Stomach (tissue), 9 donors: Measurements from ENCODE around the gene RAB26. TPM values are rescaled to one million over a fixed set of nuclear protein-coding genes. Genes with fewer than 3 reads are reported as not detected.
A peak's percentile ranks its signal among the peaks of the same experiment; 100 is the strongest.
"Not testable (repeated sequence)": the region's sequence is repeated elsewhere in the genome, so short reads cannot be mapped to it uniquely, and the experiment has no call there.

Experiments
- DNase-seq, 2 donors: peaks; one replicate each; pipeline versions ENCODE4 v3.0.0 to v3.0.0-alpha.2; 2013 to 2019
- H3K27ac ChIP-seq, 5 donors: fragments of 200-600 bp in 4 of 5; sonication (generic) in 4 of 5; one replicate each; pipeline ENCODE4 v1.5.1; 2013 to 2019; ENCODE audit warnings: mild to moderate bottlenecking in 1 of 5, moderate library complexity in 1 of 5
- H3K27me3 ChIP-seq, 3 donors: fragments of 200-600 bp; sonication (generic); one replicate each; pipeline ENCODE4 v1.5.1; 2017 to 2019; ENCODE audit warnings: mixed run types in 1 of 3
- H3K36me3 ChIP-seq, 4 donors: fragments of 200-600 bp; sonication (generic); 1 replicate in 3 of 4; 2 replicates in 1 of 4; pipeline ENCODE4 v1.5.1; 2016 to 2019
- H3K4me1 ChIP-seq, 4 donors: fragments of 200-600 bp; sonication (generic); one replicate each; pipeline ENCODE4 v1.5.1; 2016 to 2019
- H3K4me3 ChIP-seq, 4 donors: fragments of 200-600 bp; sonication (generic) in 3 of 4; one replicate each; pipeline ENCODE4 v1.5.1; 2016 to 2019; ENCODE audit warnings: mild to moderate bottlenecking in 1 of 4
- H3K9me3 ChIP-seq, 4 donors: fragments of 200-600 bp; sonication (generic); one replicate each; pipeline ENCODE4 v1.5.1; 2016 to 2019
- CTCF ChIP-seq, 7 experiments: fragments of 450-650 bp in 4 of 7; fragments of 200-600 bp in 3 of 7; sonication (generic) in 3 of 7; IDR thresholded peaks; one replicate each; pipeline ENCODE4 v1.5.1; 2016 to 2019; ENCODE audit warnings: antibody characterized with exemption in 7 of 7, control low read depth in 2 of 7, mild to moderate bottlenecking in 1 of 7
- EP300 ChIP-seq: sonication (generic); formaldehyde crosslinking; IDR thresholded peaks from one replicate; pipeline ENCODE4 v1.6.1; 2017; ENCODE audit warnings: antibody characterized with exemption
- POLR2A ChIP-seq, 4 donors: fragments of 450-650 bp; IDR thresholded peaks; one replicate each; pipeline ENCODE4 v1.6.1; 2016; ENCODE audit warnings: antibody characterized with exemption in 4 of 4, control low read depth in 2 of 4, mild to moderate bottlenecking in 1 of 4, moderate library complexity in 1 of 4
- POLR2AphosphoS5 ChIP-seq, 3 donors: sonication (generic); formaldehyde crosslinking; IDR thresholded peaks; one replicate each; pipeline ENCODE4 v1.6.1; 2016; ENCODE audit warnings: antibody characterized with exemption in 3 of 3
- WGBS, 5 donors: extraction: QIAGEN DNeasy Blood & Tissue Kit in 3 of 5; methylation state at CpG; one replicate each; pipeline versions ENCODE4 v1.1.5 to v1.1.7; 2013 to 2018; 5-methylcytosine and 5-hydroxymethylcytosine counted together
- intact Hi-C: fragments of 100-400 bp; cut with DNase I; formaldehyde crosslinking; loops from one replicate; pipeline ENCODE4 v1.15.1; 2023; ENCODE audit warnings: low total_unique reads
- polyA plus RNA-seq, 3 donors: library from polyadenylated mRNA; stranded (reverse); fragments of 200-250 nt; gene quantifications; one replicate each; pipeline ENCODE4 v1.2.3, GENCODE V29; 2013
- total RNA-seq, 5 donors: library from RNA; depleted of rRNA; stranded (reverse); fragments of >200 nt; gene quantifications; one replicate each; pipeline versions ENCODE4 v1.1.0 to v1.2.3, GENCODE V29; 2014 to 2016
- donor health status: healthy with polysubstance abuse.
- donor health status: Bipolar disorder and iron deficiency.
- donor health status: healthy.

RAB26 gene
- total and polyA plus RNA-seq, 8 donors = 15.1 to 114 (median 27.2) TPM; not detected in 3

DNA sequence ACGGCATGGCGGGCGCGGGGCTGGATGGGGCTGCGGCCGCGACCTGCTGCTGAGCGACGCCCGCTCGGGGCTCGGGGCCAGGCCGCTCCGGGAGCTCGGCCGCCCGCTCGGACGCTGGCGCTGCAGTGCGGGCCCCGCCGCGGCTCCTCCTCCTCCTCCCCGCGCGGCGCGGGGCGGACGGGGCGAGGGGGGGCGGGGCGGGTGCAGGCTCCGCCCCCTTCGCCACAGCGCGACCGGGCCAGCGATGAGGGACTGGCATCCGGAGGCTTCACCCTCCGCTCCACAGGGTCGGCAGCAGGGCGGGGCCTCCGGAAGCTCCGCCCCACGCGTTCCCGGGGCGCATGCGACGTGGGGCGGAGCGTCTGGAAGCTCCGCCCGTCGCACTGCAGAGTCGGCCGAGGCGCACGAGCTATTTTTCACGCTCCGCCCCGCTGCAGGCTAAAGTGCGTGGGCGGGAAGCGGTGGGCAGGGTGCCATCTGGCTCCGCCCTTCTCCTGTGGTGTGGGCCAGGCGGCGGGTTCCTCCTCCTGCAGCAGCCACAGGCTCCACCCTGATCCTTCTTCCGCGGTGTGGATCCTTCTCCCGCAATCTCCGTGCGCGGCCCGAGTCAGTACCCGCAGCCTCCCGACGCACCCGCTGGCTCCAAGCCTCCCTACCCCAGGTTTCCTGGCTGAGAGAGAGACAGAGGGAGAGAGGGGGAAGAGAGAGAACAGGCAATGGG is 12.5 kb upstream of the RAB26 start, which contains the start of gene PKD1:
Gene PKD1, minus strand, starts transcription at position 129 of the 721 bp plus-strand sequence. CDS start 209 bp downstream, outside the sequence.
- TF ChIP-seq POLR2AphosphoS5 (IDR thresholded peaks at IDR 0.05) = peak in 2 of 3 donors; percentile 36 to 92
- DNase-seq = peak; percentile 98
- H3K36me3 ChIP-seq, H3K27me3 ChIP-seq, intact Hi-C loops, H3K9me3 ChIP-seq: not testable (repeated sequence)
- Histone ChIP-seq H3K4me3 (peak within 1 kb of the TSS; percentile 51 to 59 (median 56)), H3K4me1 (peaks cover 4 to 40% (median 22%) of the 10 kb centered on the region in 4 donors), H3K27ac (peak within 1 kb of the TSS; percentile 76 to 88 (median 85))
- 0 to 1% (median 1%) methylated on average over 13 to 61 of the region's 81 CpGs for WGBS, 5 donors

GRCh38 chr16:2142942-2143877 is 5.2 kb upstream of the RAB26 start:
- intact Hi-C loops = no loop called here
- Histone ChIP-seq H3K9me3 (no peaks in the 10 kb centered on the region), H3K4me1 (peaks cover 9 to 32% (median 22%) of the 10 kb centered on the region in 4 donors), H3K27ac (no peak overlapping the region), H3K4me3 (no peak overlapping the region), H3K27me3 (no peaks in the 10 kb centered on the region), H3K36me3 (no peaks in the 10 kb centered on the region)
- 72 to 78% (median 76%) methylated on average over 28 to 31 of the region's 31 CpGs for WGBS, 5 donors
- peak in 1 of 2 donors; percentile 27 for DNase-seq
- TF ChIP-seq CTCF (IDR thresholded peaks at IDR 0.05) = no peak
- no peak for TF ChIP-seq POLR2AphosphoS5 (IDR thresholded peaks at IDR 0.05)
- TF ChIP-seq POLR2A (IDR thresholded peaks at IDR 0.05) = no peak
- no peak for TF ChIP-seq EP300

GRCh38 chr16:2143878-2144485 is 4.4 kb upstream of the RAB26 start:
- TF ChIP-seq POLR2AphosphoS5 (IDR thresholded peaks at IDR 0.05) (no peak), POLR2A (IDR thresholded peaks at IDR 0.05) (no peak)
- Histone ChIP-seq H3K4me3 (no peak overlapping the region), H3K4me1 (peaks cover 15 to 39% (median 28%) of the 10 kb centered on the region in 4 donors), H3K36me3 (no peaks in the 10 kb centered on the region), H3K27me3 (peaks cover 0 to 3% (median 0%) of the 10 kb centered on the region in 3 donors), H3K9me3 (no peaks in the 10 kb centered on the region), H3K27ac (no peak overlapping the region)
- intact Hi-C loops = no loop called here
- WGBS, 5 donors = 75 to 81% (median 78%) methylated on average over 15 to 17 of the region's 17 CpGs
- DNase-seq = peak in 1 of 2 donors; percentile 11

DNA sequence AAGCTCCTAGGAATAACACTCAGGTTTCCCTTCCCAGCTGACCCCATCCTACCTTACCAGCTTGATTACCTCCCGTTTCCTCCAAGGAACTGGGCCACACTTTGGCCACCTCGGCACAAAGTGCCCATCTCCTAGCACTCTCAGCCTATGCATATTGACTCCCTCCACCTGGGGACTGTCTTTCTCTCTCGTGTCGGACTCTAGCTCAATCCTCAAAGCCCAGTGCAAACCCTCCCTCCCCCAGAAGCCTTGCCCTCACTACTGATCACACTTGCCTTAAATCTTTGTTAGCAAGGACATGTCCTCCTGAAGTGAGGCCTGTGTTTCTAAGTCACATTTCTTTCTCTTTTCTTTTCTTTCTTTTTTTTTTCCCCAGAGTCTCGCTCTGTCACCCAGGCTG is 2.6 kb upstream of the RAB26 start:
- H3K9me3 ChIP-seq = no peaks in the 10 kb centered on the region
- peaks cover 0 to 4% (median 0%) of the 10 kb centered on the region in 3 donors for H3K27me3 ChIP-seq
- no peak overlapping the region for H3K4me3 ChIP-seq
- intact Hi-C loops = no loop called here
- H3K36me3 ChIP-seq = peaks cover 0 to under 1% (median 0%) of the 10 kb centered on the region in 4 donors
- H3K4me1 ChIP-seq = peaks cover 30 to 46% (median 37%) of the 10 kb centered on the region in 4 donors
- DNase-seq = no peak
- no peak overlapping the region for H3K27ac ChIP-seq
- no peak for TF ChIP-seq POLR2AphosphoS5 (IDR thresholded peaks at IDR 0.05)
- TF ChIP-seq EP300 = no peak
- 83 to 92% (median 87%) methylated on average over 5 of the region's 5 CpGs for WGBS, 5 donors

DNA sequence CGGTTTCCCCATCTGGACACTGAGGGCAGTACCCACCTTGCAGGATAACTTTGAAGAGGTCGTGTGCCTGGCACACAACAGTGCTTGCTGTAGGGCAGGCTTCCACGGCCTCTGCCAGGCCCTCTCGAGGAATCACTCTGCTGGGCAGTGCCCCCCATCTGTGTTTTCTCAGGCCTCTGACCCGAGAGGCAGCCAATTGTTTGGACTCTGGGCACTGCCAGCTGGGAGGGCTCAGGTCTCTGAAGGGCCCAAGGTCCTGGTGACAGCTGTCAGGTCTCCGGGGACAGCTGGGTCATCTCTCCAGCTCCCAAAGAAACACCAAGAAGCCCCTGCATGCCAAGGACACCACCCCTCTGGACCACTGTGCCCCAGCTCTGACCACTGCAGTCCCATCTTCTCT is 1.0 kb upstream of the RAB26 start:
- Histone ChIP-seq H3K4me3 (no peak overlapping the region), H3K36me3 (peaks cover 8 to 13% (median 12%) of the 10 kb centered on the region in 4 donors), H3K27ac (peak overlapping the region; percentile 87 to 97 (median 87)), H3K27me3 (peaks cover 0 to 4% (median 0%) of the 10 kb centered on the region in 3 donors), H3K4me1 (peaks cover 45 to 60% (median 52%) of the 10 kb centered on the region in 4 donors), H3K9me3 (no peaks in the 10 kb centered on the region)
- 42 to 68% (median 55%) methylated on average over 5 to 6 of the region's 6 CpGs for WGBS, 5 donors
- TF ChIP-seq POLR2AphosphoS5 (IDR thresholded peaks at IDR 0.05) = no peak
- no peak for TF ChIP-seq CTCF (IDR thresholded peaks at IDR 0.05)
- TF ChIP-seq POLR2A (IDR thresholded peaks at IDR 0.05) = no peak
- TF ChIP-seq EP300 = no peak
- peak in 1 of 2 donors; percentile 14 for DNase-seq
- intact Hi-C loops = no loop called here
